Measurements from ENCODE around the gene EVI2A. TPM values are rescaled to one million over a fixed set of nuclear protein-coding genes. Genes with fewer than 3 reads are reported as not detected.

EVI2A gene
- total RNA-seq, 1 donor from 2014 or later, result 1.1 TPM

DNA sequence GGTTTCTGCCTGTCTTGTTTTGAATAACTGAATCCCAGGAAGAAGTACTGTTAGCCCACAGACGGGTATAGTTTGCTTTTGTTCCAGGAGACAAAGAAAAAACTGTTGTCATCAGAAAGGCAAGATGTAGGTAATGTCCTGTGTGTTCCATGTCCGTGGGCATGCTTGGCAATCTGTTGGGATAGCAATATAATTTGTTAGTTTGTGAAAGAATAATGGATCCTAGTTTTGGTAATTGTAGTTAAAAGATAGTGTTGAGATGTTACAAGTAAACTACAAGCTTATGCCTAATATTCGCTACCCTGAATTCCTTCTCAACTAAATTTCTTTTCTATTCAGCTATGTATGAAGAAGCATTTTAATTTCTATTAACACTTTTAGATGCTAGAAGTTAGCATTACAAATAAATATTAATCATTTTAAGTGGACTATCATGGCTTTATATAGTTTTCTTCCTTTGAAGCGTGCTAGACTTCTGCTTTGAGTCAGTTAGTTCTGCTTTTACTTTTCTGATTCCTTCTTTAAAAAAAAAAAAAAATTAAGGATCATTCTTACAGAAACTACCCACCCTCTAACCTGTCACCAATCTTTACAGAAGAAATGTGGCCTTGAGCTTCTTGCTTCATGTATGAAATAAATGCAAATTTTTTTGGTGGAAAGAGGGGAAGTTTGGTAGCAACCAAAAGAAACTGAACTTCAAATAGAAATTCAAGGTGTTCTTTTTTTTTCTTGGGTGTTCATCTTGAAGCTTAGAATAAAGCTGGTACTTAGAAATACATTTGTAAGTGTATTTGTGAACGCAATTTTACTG is 2.4 kb downstream of the EVI2A start:
- Histone ChIP-seq H3K4me2 (ENCODE audit: low read length) (peak overlapping the region; percentile 81), H3K4me3 (ENCODE audit: insufficient read depth, low read depth, low read length) (peak overlapping the region; percentile 41), H2AFZ (ENCODE audit: low read depth, low read length) (no peak overlapping the region), H3K4me1 (ENCODE audit: insufficient read depth, low read length) (peaks cover 16% of the 10 kb centered on the region), H4K20me1 (ENCODE audit: insufficient read depth, low read length) (no peaks in the 10 kb centered on the region), H3K36me3 (ENCODE audit: insufficient read depth, low read length) (no peaks in the 10 kb centered on the region), H3K79me2 (ENCODE audit: insufficient read depth, low read length) (peaks cover 3% of the 10 kb centered on the region), H3K27me3 (ENCODE audit: insufficient read depth, low read length) (no peaks in the 10 kb centered on the region), H3K27ac (ENCODE audit: low read depth, low read length) (peak overlapping the region; percentile 80), H3K9ac (ENCODE audit: low read length) (peak overlapping the region; percentile 79), H3K9me3 (ENCODE audit: insufficient read depth, low read depth, low read length) (no peaks in the 10 kb centered on the region)
- no peak overlapping the region for H3K4me3 Mint-ChIP-seq (ENCODE audit: unreplicated experiment)
- no peak for FAIRE-seq
- H3K36me3 Mint-ChIP-seq (ENCODE audit: low read depth, unreplicated experiment), result peaks cover 5% of the 10 kb centered on the region
- H3K27ac Mint-ChIP-seq (ENCODE audit: unreplicated experiment), result peak overlapping the region; percentile 60
- H3K27me3 Mint-ChIP-seq (ENCODE audit: low read depth, unreplicated experiment), result no peaks in the 10 kb centered on the region
- H3K9me3 Mint-ChIP-seq (ENCODE audit: unreplicated experiment), result no peaks in the 10 kb centered on the region
- TF ChIP-seq EZH2 (IDR thresholded peaks at IDR 0.05; ENCODE audit: insufficient read depth, low read length), result no peak
- TF ChIP-seq, protein P1, sequence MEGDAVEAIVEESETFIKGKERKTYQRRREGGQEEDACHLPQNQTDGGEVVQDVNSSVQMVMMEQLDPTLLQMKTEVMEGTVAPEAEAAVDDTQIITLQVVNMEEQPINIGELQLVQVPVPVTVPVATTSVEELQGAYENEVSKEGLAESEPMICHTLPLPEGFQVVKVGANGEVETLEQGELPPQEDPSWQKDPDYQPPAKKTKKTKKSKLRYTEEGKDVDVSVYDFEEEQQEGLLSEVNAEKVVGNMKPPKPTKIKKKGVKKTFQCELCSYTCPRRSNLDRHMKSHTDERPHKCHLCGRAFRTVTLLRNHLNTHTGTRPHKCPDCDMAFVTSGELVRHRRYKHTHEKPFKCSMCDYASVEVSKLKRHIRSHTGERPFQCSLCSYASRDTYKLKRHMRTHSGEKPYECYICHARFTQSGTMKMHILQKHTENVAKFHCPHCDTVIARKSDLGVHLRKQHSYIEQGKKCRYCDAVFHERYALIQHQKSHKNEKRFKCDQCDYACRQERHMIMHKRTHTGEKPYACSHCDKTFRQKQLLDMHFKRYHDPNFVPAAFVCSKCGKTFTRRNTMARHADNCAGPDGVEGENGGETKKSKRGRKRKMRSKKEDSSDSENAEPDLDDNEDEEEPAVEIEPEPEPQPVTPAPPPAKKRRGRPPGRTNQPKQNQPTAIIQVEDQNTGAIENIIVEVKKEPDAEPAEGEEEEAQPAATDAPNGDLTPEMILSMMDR (IDR thresholded peaks at IDR 0.05; ENCODE audit: insufficient read depth, low read depth, low read length), result no peak
- DNase-seq (ENCODE audit: low read depth), result peak; percentile 35
- peaks cover 27% of the 10 kb centered on the region for H3K4me1 Mint-ChIP-seq (ENCODE audit: low read depth, unreplicated experiment)

DNA sequence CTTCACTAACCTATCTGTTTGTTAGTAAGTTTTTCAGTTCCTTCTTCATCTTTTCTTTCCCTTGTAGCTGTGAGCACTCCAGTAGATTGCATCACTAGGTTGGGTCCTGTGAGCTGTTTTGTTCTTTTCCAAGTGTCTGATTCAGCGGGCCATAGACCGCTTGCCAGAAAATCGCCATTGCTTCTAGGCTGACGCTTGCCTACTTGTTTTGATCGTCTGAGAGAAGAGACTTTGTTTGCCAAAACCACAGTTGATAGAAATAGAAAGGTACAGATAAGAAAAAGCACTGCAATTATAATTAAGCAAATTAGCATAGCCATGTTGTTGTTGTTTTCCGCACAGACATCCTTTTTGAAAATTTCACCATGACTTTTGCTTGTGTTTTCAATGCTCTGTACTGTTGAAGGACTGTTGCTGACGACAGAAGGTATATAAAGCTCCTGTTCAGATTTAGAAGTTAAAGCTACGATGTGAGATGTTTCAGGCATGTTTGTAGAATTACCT is 3.1 kb downstream of the EVI2A start:
- H3K4me3 ChIP-seq (ENCODE audit: insufficient read depth, low read depth, low read length), result peak overlapping the region; percentile 41
- no peaks in the 10 kb centered on the region for H3K36me3 ChIP-seq (ENCODE audit: insufficient read depth, low read length)
- peak overlapping the region; percentile 81 for H3K4me2 ChIP-seq (ENCODE audit: low read length)
- no peaks in the 10 kb centered on the region for H4K20me1 ChIP-seq (ENCODE audit: insufficient read depth, low read length)
- peak overlapping the region; percentile 80 for H3K27ac ChIP-seq (ENCODE audit: low read depth, low read length)
- peak overlapping the region; percentile 79 for H3K9ac ChIP-seq (ENCODE audit: low read length)
- no peaks in the 10 kb centered on the region for H3K27me3 ChIP-seq (ENCODE audit: insufficient read depth, low read length)
- no peaks in the 10 kb centered on the region for H3K9me3 ChIP-seq (ENCODE audit: insufficient read depth, low read depth, low read length)
- no peaks in the 10 kb centered on the region for H3K36me3 Mint-ChIP-seq (ENCODE audit: low read depth, unreplicated experiment)
- DNase-seq (ENCODE audit: low read depth) (peak; percentile 91), FAIRE-seq (no peak)
- peak overlapping the region; percentile 60 for H3K27ac Mint-ChIP-seq (ENCODE audit: unreplicated experiment)
- H3K79me2 ChIP-seq (ENCODE audit: insufficient read depth, low read length), result peaks cover 3% of the 10 kb centered on the region
- no peaks in the 10 kb centered on the region for H3K27me3 Mint-ChIP-seq (ENCODE audit: low read depth, unreplicated experiment)
- peak overlapping the region; percentile 29 for H2AFZ ChIP-seq (ENCODE audit: low read depth, low read length)
- no peak overlapping the region for H3K4me3 Mint-ChIP-seq (ENCODE audit: unreplicated experiment)
- TF ChIP-seq EZH2 (IDR thresholded peaks at IDR 0.05; ENCODE audit: insufficient read depth, low read length), result no peak
- TF ChIP-seq, protein P1 (IDR thresholded peaks at IDR 0.05; ENCODE audit: insufficient read depth, low read depth, low read length), result no peak
- peaks cover 24% of the 10 kb centered on the region for H3K4me1 Mint-ChIP-seq (ENCODE audit: low read depth, unreplicated experiment)
- no peaks in the 10 kb centered on the region for H3K9me3 Mint-ChIP-seq (ENCODE audit: unreplicated experiment)
- H3K4me1 ChIP-seq (ENCODE audit: insufficient read depth, low read length), result peaks cover 16% of the 10 kb centered on the region

DNA sequence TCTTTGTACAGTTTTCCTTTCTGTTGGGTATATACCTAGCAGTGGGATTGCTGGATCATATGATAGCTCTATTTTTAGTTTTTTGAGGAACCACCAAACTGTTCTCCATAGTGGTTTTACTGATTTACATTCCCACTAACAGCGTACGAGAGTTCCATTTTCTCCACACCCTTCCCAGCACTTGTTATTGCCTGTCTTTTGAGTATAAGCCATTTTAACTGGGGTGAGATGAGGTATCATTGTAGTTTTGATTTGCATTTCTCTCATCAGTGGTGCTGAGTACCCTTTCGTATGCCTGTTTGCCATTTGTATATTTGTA is 6.7 kb downstream of the EVI2A start:
- Histone ChIP-seq H3K9me3 (ENCODE audit: insufficient read depth, low read depth, low read length) (no peaks in the 10 kb centered on the region), H3K36me3 (ENCODE audit: insufficient read depth, low read length) (no peaks in the 10 kb centered on the region), H3K9ac (ENCODE audit: low read length) (no peak overlapping the region), H2AFZ (ENCODE audit: low read depth, low read length) (no peak overlapping the region), H3K4me3 (ENCODE audit: insufficient read depth, low read depth, low read length) (no peak overlapping the region), H3K4me2 (ENCODE audit: low read length) (no peak overlapping the region), H3K27ac (ENCODE audit: low read depth, low read length) (no peak overlapping the region), H3K4me1 (ENCODE audit: insufficient read depth, low read length) (peaks cover 7% of the 10 kb centered on the region), H3K79me2 (ENCODE audit: insufficient read depth, low read length) (no peaks in the 10 kb centered on the region), H4K20me1 (ENCODE audit: insufficient read depth, low read length) (no peaks in the 10 kb centered on the region), H3K27me3 (ENCODE audit: insufficient read depth, low read length) (no peaks in the 10 kb centered on the region)
- no peak for DNase-seq (ENCODE audit: low read depth)
- H3K4me1 Mint-ChIP-seq (ENCODE audit: low read depth, unreplicated experiment), result peaks cover 15% of the 10 kb centered on the region
- H3K27me3 Mint-ChIP-seq (ENCODE audit: low read depth, unreplicated experiment), result no peaks in the 10 kb centered on the region
- FAIRE-seq, result no peak
- no peak overlapping the region for H3K27ac Mint-ChIP-seq (ENCODE audit: unreplicated experiment)
- TF ChIP-seq, protein P1 (IDR thresholded peaks at IDR 0.05; ENCODE audit: insufficient read depth, low read depth, low read length), result no peak
- no peak overlapping the region for H3K4me3 Mint-ChIP-seq (ENCODE audit: unreplicated experiment)
- H3K36me3 Mint-ChIP-seq (ENCODE audit: low read depth, unreplicated experiment), result peaks cover 1% of the 10 kb centered on the region
- no peaks in the 10 kb centered on the region for H3K9me3 Mint-ChIP-seq (ENCODE audit: unreplicated experiment)
